Motor neuron (in vitro differentiated cells): Measurements from ENCODE around the gene SCRN2. TPM values are rescaled to one million over a fixed set of nuclear protein-coding genes. Genes with fewer than 3 reads are reported as not detected.
A peak's percentile ranks its signal among the peaks of the same experiment; 100 is the strongest.

Source experiments
- ATAC-seq, 8 experiments: fragments of 200-7000 bp; cut with Tn5 transposase; replicated peaks in 6 of 8; 2 replicates each; pipeline ENCODE4 v1.8.0; 2021; ENCODE audit warnings: mild to moderate bottlenecking in 8 of 8, moderate library complexity in 8 of 8
- H3K27ac ChIP-seq, 2 donors: fragments of 250-450 bp; sonication (Bioruptor Pico); 2 replicates each; pipeline ENCODE4 v1.9.0; 2021; ENCODE audit warnings: antibody characterized with exemption in 2 of 2, mild to moderate bottlenecking in 2 of 2, moderate library complexity in 1 of 2
- H3K4me1 ChIP-seq, 2 donors: fragments of 250-450 bp; sonication (Bioruptor Pico); replicated peaks in 1 of 2; 2 replicates each; pipeline ENCODE4 v1.6.1; 2021; ENCODE audit warnings: antibody characterized with exemption in 2 of 2, mild to moderate bottlenecking in 2 of 2, moderate library complexity in 1 of 2
- H3K4me3 ChIP-seq, 5 donors: fragments of 250-450 bp; sonication (Bioruptor Pico); 2 replicates each; pipeline ENCODE4 v1.9.0; 2021; ENCODE audit warnings: antibody characterized with exemption in 5 of 5, mild to moderate bottlenecking in 5 of 5, moderate library complexity in 4 of 5
- WGBS, 10 experiments: fragments of 450-650 bp; shearing (Covaris generic); methylation state at CpG; one replicate each; pipeline ENCODE4 v1.0.0; 2022; 5-methylcytosine and 5-hydroxymethylcytosine counted together
- in situ Hi-C, 9 experiments: fragments of 400-800 bp; cut with MboI; loops; one replicate each; pipeline ENCODE4 v1.15.0; 2021; ENCODE audit warnings: low sequenced_read_pairs in 9 of 9, low pct_unique_long_range_greater_than_20kb in 2 of 9; ENCODE audit not compliant: unreplicated experiment in 9 of 9
- total RNA-seq, 8 experiments: library from RNA; unstranded; fragments of 300-600 nt; gene quantifications; 2 replicates each; pipeline versions ENCODE4 v1.2.3 to v1.2.4, GENCODE V29; 2022

Gene SCRN2
- total RNA-seq, 8 experiments from 2014 or later = 10.8 to 38.6 (median 21.6) TPM

DNA sequence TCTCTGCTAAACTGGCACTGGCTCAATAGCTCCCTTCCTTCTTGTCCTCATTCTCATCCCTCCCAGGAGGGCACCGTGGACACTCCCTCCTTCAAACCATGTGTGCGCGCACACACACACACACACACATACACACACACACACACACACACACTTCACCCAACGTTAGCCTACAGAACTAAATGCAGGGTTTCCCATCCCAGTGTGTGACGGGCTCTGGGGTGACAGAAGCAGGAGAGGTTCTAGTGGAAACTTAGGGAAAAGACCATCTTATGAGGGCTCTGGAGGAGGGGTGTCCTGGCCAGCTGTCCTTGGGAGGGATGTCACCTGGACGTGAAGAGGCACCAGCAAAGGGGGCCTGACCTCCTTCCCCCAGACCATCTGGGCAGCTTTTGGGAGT lies 39.2 kb downstream of the SCRN2 start:
- H3K4me1 ChIP-seq = no peaks in the 10 kb centered on the region
- no peak overlapping the region for H3K4me3 ChIP-seq
- in situ Hi-C loops = no loop called here
- ATAC-seq = peak in 4 of 8 experiments; percentile 8 to 14 (median 12)
- no peak overlapping the region for H3K27ac ChIP-seq
- WGBS, 10 experiments = 0 to 33% (median 27%) methylated on average over 1 to 3 of the region's 6 CpGs; no CpG with 5 or more reads in 7 of the 10 experiments

DNA sequence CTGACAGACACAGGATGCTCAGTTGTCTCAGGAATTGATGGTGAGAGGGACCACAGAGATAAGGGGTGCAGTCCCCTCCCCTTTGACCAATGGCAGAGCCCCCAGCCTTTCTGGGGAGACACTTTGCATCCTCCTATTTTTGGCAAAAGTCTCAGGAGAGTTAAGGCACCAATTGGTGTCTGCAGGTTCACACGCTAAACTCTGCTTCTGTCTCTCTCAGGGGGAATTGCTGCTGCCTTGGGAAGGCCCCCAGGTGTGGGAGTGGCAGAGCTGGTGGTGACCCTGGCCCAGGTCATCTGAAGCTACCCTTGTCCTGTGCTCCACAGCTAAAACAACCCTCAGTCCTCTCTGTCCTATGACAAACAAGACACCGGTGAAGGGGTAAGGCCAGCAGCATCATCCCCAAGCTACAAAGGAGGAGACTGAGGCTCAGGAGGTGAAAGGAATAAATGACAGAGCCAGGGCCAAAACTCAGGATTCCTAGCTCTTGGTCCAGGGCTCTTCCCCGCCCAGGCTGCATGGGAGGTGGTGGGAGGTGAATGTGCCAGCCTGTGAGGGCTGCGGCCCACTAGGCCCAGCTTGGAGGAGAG lies 39.8 kb downstream of the SCRN2 start:
- no peaks in the 10 kb centered on the region for H3K4me1 ChIP-seq
- ATAC-seq = no peak
- H3K4me3 ChIP-seq = no peak overlapping the region
- in situ Hi-C loops = no loop called here
- H3K27ac ChIP-seq = no peak overlapping the region
- WGBS, 10 experiments = 60 to 100% (median 84%) methylated on average over 1 to 2 of the region's 4 CpGs; no CpG with 5 or more reads in 6 of the 10 experiments

- in situ Hi-C loops = no loop called here
- Histone ChIP-seq H3K4me3 (no peak overlapping the region), H3K4me1 (no peaks in the 10 kb centered on the region), H3K27ac (no peak overlapping the region)
- 0 to 100% (median 81%) methylated on average over 1 to 11 of the region's 12 CpGs; no CpG with 5 or more reads in 2 of the 10 experiments for WGBS, 10 experiments
- no peak for ATAC-seq
These were observed 40.4 kb downstream of the SCRN2 start for GRCh38 chr17:47800686-47801085.

- in situ Hi-C loops = no loop called here
- H3K4me1 ChIP-seq = no peaks in the 10 kb centered on the region
- 0 to 67% (median 59%) methylated on average over 1 to 2 of the region's 2 CpGs; no CpG with 5 or more reads in 4 of the 10 experiments for WGBS, 10 experiments
- ATAC-seq = no peak
- no peak overlapping the region for H3K4me3 ChIP-seq
- H3K27ac ChIP-seq = no peak overlapping the region
These were observed 43.3 kb downstream of the SCRN2 start for GRCh38 chr17:47797797-47798196.

DNA sequence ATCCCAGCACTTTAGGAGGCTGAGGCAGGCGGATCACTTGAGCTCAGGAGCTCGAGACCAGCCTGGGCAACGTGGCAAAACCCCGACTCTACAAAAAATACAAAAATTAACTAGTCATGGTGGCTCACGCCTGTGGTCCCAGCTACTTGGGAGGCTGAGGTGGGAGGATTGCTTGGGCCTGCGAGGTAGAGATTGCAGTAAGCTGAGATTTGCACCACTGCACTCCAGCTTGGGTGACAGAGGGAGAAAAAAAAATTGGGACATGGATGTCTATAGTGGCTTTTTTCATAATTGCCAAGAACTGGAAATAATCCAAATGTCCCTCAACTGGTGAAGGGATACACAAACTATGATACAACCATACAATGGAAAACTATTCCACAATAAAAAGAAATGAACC lies 48.1 kb downstream of the SCRN2 start:
- no peak for ATAC-seq
- 0 to 60% (median 21%) methylated on average over 1 to 6 of the region's 6 CpGs; no CpG with 5 or more reads in 2 of the 10 experiments for WGBS, 10 experiments
- in situ Hi-C loops = no loop called here
- no peak overlapping the region for H3K27ac ChIP-seq
- no peak overlapping the region for H3K4me3 ChIP-seq
- H3K4me1 ChIP-seq = no peaks in the 10 kb centered on the region

DNA sequence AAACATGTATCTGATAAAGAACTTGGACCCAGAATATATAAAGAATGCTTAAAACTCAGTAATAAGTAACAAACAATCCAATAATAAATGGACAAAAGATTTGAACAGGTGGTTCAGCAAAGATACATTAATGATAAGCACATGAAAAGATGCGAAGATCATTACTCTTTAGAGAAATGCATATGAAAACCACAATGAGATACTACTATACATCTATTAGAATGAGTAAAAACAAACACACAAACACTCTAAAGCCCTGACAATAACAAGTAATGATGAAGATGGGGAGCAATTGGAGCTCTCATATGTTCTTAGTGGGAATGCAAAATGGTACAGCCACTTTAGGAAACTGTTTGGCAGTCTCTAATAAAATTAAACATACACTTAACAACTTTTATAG lies 48.6 kb downstream of the SCRN2 start:
- in situ Hi-C loops = no loop called here
- ATAC-seq = no peak
- no peak overlapping the region for H3K27ac ChIP-seq
- no peak overlapping the region for H3K4me3 ChIP-seq
- H3K4me1 ChIP-seq = no peaks in the 10 kb centered on the region
- WGBS, 10 experiments = 10 to 89% (median 48%) methylated on average over 1 of the region's 1 CpG

DNA sequence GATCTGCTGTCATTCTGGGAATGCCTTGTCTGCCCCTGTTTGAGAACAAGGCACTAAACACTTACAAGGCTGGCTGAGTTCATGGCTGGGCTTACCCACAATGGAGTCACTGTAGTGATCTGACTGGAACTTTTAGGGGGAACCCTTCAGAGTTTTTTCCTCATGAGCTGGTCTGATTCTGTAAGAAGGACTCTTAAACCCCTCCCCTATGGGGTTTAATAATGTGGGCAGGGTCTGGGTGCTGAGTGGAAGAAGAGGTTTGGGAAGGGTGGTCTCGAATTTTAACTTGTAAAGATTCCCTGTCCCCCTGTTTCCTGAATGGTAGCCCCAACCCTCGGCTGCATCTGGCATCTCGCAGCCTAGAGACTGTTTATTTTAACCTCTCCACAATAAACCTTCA lies 50.0 kb downstream of the SCRN2 start:
- Histone ChIP-seq H3K4me1 (no peaks in the 10 kb centered on the region), H3K27ac (no peak overlapping the region), H3K4me3 (no peak overlapping the region)
- WGBS, 10 experiments = 0 to 69% (median 11%) methylated on average over 1 to 3 of the region's 3 CpGs; no CpG with 5 or more reads in 3 of the 10 experiments
- in situ Hi-C loops = no loop called here
- no peak for ATAC-seq

- H3K27ac ChIP-seq = no peak overlapping the region
- peak overlapping the region; percentile 22 to 42 (median 32) for H3K4me3 ChIP-seq
- ATAC-seq = peak; percentile 96 to 100 (median 98)
- WGBS, 10 experiments = 0 to 33% (median 17%) methylated on average over 1 to 22 of the region's 70 CpGs; no CpG with 5 or more reads in 3 of the 10 experiments
- in situ Hi-C loops = no loop called here
- H3K4me1 ChIP-seq = no peaks in the 10 kb centered on the region
These were observed 51.2 kb downstream of the SCRN2 start for GRCh38 chr17:47789611-47790561.

Other genes with a start within 250 kb of the SCRN2 start
- 100 to 1,000 TPM in 7 of 8 experiments, 10 to 100 TPM in 1; 90.3 to 268 (median 127) TPM for gene KPNB1, start 191.4 kb downstream of the SCRN2 start, total RNA-seq
- 10 to 100 TPM in 7 of 8 experiments, 1 to 10 TPM in 1; 7.0 to 14.1 (median 10.8) TPM for gene TBKBP1, start 147.1 kb downstream of the SCRN2 start, total RNA-seq
- under 1 TPM in 5 of 8 experiments, not detected in 3; 0.04 to 0.38 (median 0.14) TPM for gene TBX21, start 108.0 kb downstream of the SCRN2 start, total RNA-seq
- gene OSBPL7, start 19.5 kb downstream of the SCRN2 start, total RNA-seq = 10 to 100 TPM in 3 of 8 experiments, 1 to 10 TPM in 5; 2.2 to 16.6 (median 8.4) TPM
- gene MRPL10, start 9.7 kb downstream of the SCRN2 start, total RNA-seq = 10 to 100 TPM; 41.5 to 58.3 (median 46.3) TPM
- gene LRRC46, start 9.6 kb downstream of the SCRN2 start, total RNA-seq = 1 to 10 TPM in 5 of 8 experiments, under 1 TPM in 3; 0.27 to 5.2 (median 1.2) TPM
- 1 to 10 TPM in 1 of 8 experiments, under 1 TPM in 7; 0.11 to 1.1 (median 0.27) TPM for gene SP6, start 9.9 kb upstream of the SCRN2 start, total RNA-seq
- 1 to 10 TPM; 1.4 to 6.9 (median 4.4) TPM for gene SP2, start 55.0 kb upstream of the SCRN2 start, total RNA-seq
- gene PNPO, start 100.3 kb upstream of the SCRN2 start, total RNA-seq = 10 to 100 TPM in 4 of 8 experiments, 1 to 10 TPM in 4; 7.3 to 54.6 (median 10.7) TPM
- 1 to 10 TPM in 2 of 8 experiments, under 1 TPM in 4, not detected in 2; 0.11 to 3.0 (median 0.40) TPM for gene PRR15L, start 116.6 kb upstream of the SCRN2 start, total RNA-seq
- gene CDK5RAP3, start 129.8 kb upstream of the SCRN2 start, total RNA-seq = 100 to 1,000 TPM in 6 of 8 experiments, 10 to 100 TPM in 2; 86.4 to 209 (median 118) TPM
- 100 to 1,000 TPM in 1 of 8 experiments, 10 to 100 TPM in 2, 1 to 10 TPM in 5; 1.7 to 156 (median 5.7) TPM for gene COPZ2, start 196.5 kb upstream of the SCRN2 start, total RNA-seq
- gene NFE2L1, start 207.1 kb upstream of the SCRN2 start, total RNA-seq = 100 to 1,000 TPM in 4 of 8 experiments, 10 to 100 TPM in 4; 71.9 to 284 (median 99.4) TPM